Measurements from ENCODE around the gene IKZF4. TPM values are rescaled to one million over a fixed set of nuclear protein-coding genes. Genes with fewer than 3 reads are reported as not detected.

IKZF4 gene
- total and polyA plus RNA-seq, 2 donors (not counting 1 experiment from before 2014, with no cell fraction given), result 2.3 to 7.6 TPM

DNA sequence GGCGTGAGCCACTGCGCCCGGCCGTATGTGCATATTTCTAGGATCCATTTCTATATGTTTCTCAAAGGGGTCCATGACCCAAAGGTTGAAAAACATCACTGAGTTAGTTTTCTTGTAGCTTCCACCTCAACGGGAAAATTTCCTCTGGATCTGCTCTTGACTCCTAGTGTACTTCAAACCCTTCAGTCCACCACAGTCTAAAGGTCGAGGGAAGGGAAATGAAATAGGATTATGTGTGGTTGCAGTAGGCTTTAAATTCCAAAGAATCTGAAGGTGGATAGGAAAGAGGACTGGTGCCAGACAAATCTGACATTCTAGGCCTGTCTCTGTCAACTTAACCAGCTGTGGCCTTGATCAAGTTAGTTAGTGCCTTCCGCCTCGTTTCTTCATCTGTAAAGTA, 25.5 kb upstream of the IKZF4 start:
- no peak overlapping the region for H2AFZ ChIP-seq (ENCODE audit: insufficient read depth, low read depth, low read length, poor library complexity, severe bottlenecking)
- H3K4me1 ChIP-seq (ENCODE audit: control insufficient read depth in 2 of 2, insufficient read depth in 2 of 2, low read length in 2 of 2), result peaks cover 13 to 18% of the 10 kb centered on the region in 2 donors
- H3K4me2 ChIP-seq (replicated peaks; ENCODE audit: low read depth, low read length, poor library complexity, severe bottlenecking), result no peak overlapping the region
- H3K9me3 Mint-ChIP-seq (ENCODE audit: insufficient read depth), result no peaks in the 10 kb centered on the region
- CTCF ChIA-PET, result interaction anchor here (0.7 to 4.4 kb wide), 30 partner anchors 9 to 263 kb away, joined by 3 to 33 read pairs (median 4); partner anchors contain the start of genes ANKRD52, RAB5B and SARNP
- H3K4me3 ChIP-seq (ENCODE audit: control extremely low read depth in 1 of 5, extremely low read depth in 1 of 5, insufficient read depth in 1 of 5, low read depth in 2 of 5, low read length in 4 of 5), result no peak overlapping the region
- H3K27me3 ChIP-seq (replicated peaks in 1 of 4; ENCODE audit: control extremely low read depth in 1 of 4, control insufficient read depth in 3 of 4, insufficient read depth in 4 of 4, low read length in 3 of 4), result peaks cover 0 to 4% (median 0%) of the 10 kb centered on the region in 4 experiments
- intact Hi-C loops (cut with micrococcal nuclease), result loop anchor here (5.0 kb wide), 1 partner anchor 132 kb away; the partner anchor contains the start of gene ESYT1
- peaks cover 3 to 39% of the 10 kb centered on the region in 2 experiments for H3K36me3 ChIP-seq (replicated peaks in 1 of 2; ENCODE audit: control extremely low read depth in 1 of 2, control insufficient read depth in 1 of 2, extremely low read depth in 1 of 2, insufficient read depth in 2 of 2, low read length in 1 of 2)
- H3K27ac Mint-ChIP-seq, result no peak overlapping the region
- no peaks in the 10 kb centered on the region for H4K20me1 ChIP-seq (ENCODE audit: control insufficient read depth, insufficient read depth, low read length, poor library complexity, severe bottlenecking)
- H3K27me3 Mint-ChIP-seq, result no peaks in the 10 kb centered on the region
- H3K4me3 Mint-ChIP-seq, result no peak overlapping the region
- no peak for DNase-seq
- peaks cover 21% of the 10 kb centered on the region for H3K4me1 Mint-ChIP-seq
- ATAC-seq (ENCODE audit: low read depth), result no peak
- no peak overlapping the region for H3K27ac ChIP-seq (ENCODE audit: low read length in 2 of 2)
- no peak overlapping the region for H3K9ac ChIP-seq (ENCODE audit: low read length)
- H3K9me3 ChIP-seq (ENCODE audit: control extremely low read depth in 1 of 3, control insufficient read depth in 2 of 3, insufficient read depth in 1 of 3, low read length in 2 of 3), result no peaks in the 10 kb centered on the region
- TF ChIP-seq EZH2 (IDR thresholded peaks at IDR 0.05; ENCODE audit: borderline replicate concordance, insufficient read depth, low read depth, low read length, poor library complexity, severe bottlenecking), result no peak
- TF ChIP-seq, protein P1, sequence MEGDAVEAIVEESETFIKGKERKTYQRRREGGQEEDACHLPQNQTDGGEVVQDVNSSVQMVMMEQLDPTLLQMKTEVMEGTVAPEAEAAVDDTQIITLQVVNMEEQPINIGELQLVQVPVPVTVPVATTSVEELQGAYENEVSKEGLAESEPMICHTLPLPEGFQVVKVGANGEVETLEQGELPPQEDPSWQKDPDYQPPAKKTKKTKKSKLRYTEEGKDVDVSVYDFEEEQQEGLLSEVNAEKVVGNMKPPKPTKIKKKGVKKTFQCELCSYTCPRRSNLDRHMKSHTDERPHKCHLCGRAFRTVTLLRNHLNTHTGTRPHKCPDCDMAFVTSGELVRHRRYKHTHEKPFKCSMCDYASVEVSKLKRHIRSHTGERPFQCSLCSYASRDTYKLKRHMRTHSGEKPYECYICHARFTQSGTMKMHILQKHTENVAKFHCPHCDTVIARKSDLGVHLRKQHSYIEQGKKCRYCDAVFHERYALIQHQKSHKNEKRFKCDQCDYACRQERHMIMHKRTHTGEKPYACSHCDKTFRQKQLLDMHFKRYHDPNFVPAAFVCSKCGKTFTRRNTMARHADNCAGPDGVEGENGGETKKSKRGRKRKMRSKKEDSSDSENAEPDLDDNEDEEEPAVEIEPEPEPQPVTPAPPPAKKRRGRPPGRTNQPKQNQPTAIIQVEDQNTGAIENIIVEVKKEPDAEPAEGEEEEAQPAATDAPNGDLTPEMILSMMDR (IDR thresholded peaks at IDR 0.05), result no peak
- POLR2A ChIA-PET, result interaction anchor here (0.6 to 2.5 kb wide), 3 partner anchors 12 to 49 kb away, joined by 3 to 9 read pairs (median 4); partner anchors contain the start of gene RAB5B
- no peaks in the 10 kb centered on the region for H3K79me2 ChIP-seq (ENCODE audit: control insufficient read depth, insufficient read depth, low read length)
- WGBS (ENCODE audit: insufficient coverage), result 96% methylated on average over 4 of the region's 8 CpGs

DNA sequence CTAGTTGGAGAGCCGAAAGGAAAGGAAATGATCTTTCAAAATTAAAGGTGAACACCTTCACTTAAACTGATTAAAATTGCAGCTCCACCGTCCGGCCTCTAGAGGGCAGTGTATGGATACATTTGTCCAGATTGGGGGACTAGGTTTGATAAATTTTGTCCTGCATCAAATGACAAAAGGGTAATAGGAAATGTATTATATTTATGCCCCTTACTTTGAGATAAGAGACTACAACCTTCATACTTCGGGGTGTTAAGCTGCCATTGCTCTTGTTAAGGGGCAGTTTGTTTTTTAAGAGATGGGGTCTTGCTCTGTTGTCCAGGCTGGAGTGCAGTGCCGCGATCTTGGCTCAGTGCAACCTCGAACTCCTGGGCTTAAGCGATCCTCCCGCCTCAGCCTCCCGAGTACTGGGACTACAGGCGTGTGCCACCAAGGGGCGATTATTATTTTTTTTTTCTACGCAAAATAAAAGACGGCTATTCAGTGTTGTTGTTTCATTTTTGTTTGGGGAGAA, 24.6 kb upstream of the IKZF4 start:
- TF ChIP-seq, protein P1 (IDR thresholded peaks at IDR 0.05), result peak; percentile 87
- TF ChIP-seq EZH2 (IDR thresholded peaks at IDR 0.05; ENCODE audit: borderline replicate concordance, insufficient read depth, low read depth, low read length, poor library complexity, severe bottlenecking), result no peak
- H3K9me3 Mint-ChIP-seq (ENCODE audit: insufficient read depth), result no peaks in the 10 kb centered on the region
- no peaks in the 10 kb centered on the region for H3K9me3 ChIP-seq (ENCODE audit: control extremely low read depth in 1 of 3, control insufficient read depth in 2 of 3, insufficient read depth in 1 of 3, low read length in 2 of 3)
- no peak overlapping the region for H3K27ac Mint-ChIP-seq
- peak overlapping the region; percentile 78 for H3K4me2 ChIP-seq (replicated peaks; ENCODE audit: low read depth, low read length, poor library complexity, severe bottlenecking)
- H3K9ac ChIP-seq (ENCODE audit: low read length), result no peak overlapping the region
- H3K27me3 Mint-ChIP-seq, result no peaks in the 10 kb centered on the region
- no peaks in the 10 kb centered on the region for H4K20me1 ChIP-seq (ENCODE audit: control insufficient read depth, insufficient read depth, low read length, poor library complexity, severe bottlenecking)
- peak; percentile 50 for ATAC-seq (ENCODE audit: low read depth)
- H3K36me3 ChIP-seq (replicated peaks in 1 of 2; ENCODE audit: control extremely low read depth in 1 of 2, control insufficient read depth in 1 of 2, extremely low read depth in 1 of 2, insufficient read depth in 2 of 2, low read length in 1 of 2), result peaks cover under 1 to 30% of the 10 kb centered on the region in 2 experiments
- H2AFZ ChIP-seq (ENCODE audit: insufficient read depth, low read depth, low read length, poor library complexity, severe bottlenecking), result peak overlapping the region; percentile 59
- H3K79me2 ChIP-seq (ENCODE audit: control insufficient read depth, insufficient read depth, low read length), result no peaks in the 10 kb centered on the region
- H3K4me1 Mint-ChIP-seq, result peaks cover 21% of the 10 kb centered on the region
- H3K27me3 ChIP-seq (replicated peaks in 1 of 4; ENCODE audit: control extremely low read depth in 1 of 4, control insufficient read depth in 3 of 4, insufficient read depth in 4 of 4, low read length in 3 of 4), result peaks cover 0 to 4% (median 0%) of the 10 kb centered on the region in 4 experiments
- peak overlapping the region in 4 of 5 experiments; percentile 32 to 48 (median 43) for H3K4me3 ChIP-seq (ENCODE audit: control extremely low read depth in 1 of 5, extremely low read depth in 1 of 5, insufficient read depth in 1 of 5, low read depth in 2 of 5, low read length in 4 of 5)
- H3K27ac ChIP-seq (ENCODE audit: low read length in 2 of 2), result no peak overlapping the region
- peak; percentile 79 for DNase-seq
- H3K4me1 ChIP-seq (ENCODE audit: control insufficient read depth in 2 of 2, insufficient read depth in 2 of 2, low read length in 2 of 2), result peaks cover 13 to 18% of the 10 kb centered on the region in 2 donors
- ChIA-PET CTCF (interaction anchor here (0.5 to 4.4 kb wide), 41 partner anchors 10 to 561 kb away, joined by 3 to 33 read pairs (median 4); partner anchors contain the start of genes ANKRD52, BLOC1S1, RAB5B and SARNP), POLR2A (interaction anchor here (0.8 to 2.5 kb wide), 4 partner anchors 14 to 48 kb away, joined by 4 to 9 read pairs (median 6); partner anchors contain the start of gene RAB5B)
- peak overlapping the region; percentile 84 for H3K4me3 Mint-ChIP-seq
- WGBS (ENCODE audit: insufficient coverage), result 72% methylated on average over 5 of the region's 14 CpGs
- intact Hi-C loops (cut with micrococcal nuclease), result loop anchor here (1.0 to 5.0 kb wide), 5 partner anchors 22 to 195 kb away; partner anchors contain the start of genes ESYT1, RAB5B and RPS26
